A549 (cell line): ENCODE data around the gene IL4R. TPM values are rescaled to one million over a fixed set of nuclear protein-coding genes. Genes with fewer than 3 reads are reported as not detected.
A peak's percentile ranks its signal among the peaks of the same experiment; 100 is the strongest.

ENCODE experiments used
- ATAC-seq, 2 experiments: fragments of 200-7000 bp in 1 of 2; fragments of >200 bp in 1 of 2; cut with Nextera tagmentation in 1 of 2; cut with Tn5 transposase in 1 of 2; 3 replicates each; pipeline versions ENCODE4 v1.8.0 to v1.9.1; 2018 to 2020; ENCODE audit warnings: mild to moderate bottlenecking in 1 of 2, moderate library complexity in 1 of 2
- CTCF ChIA-PET: fragments of 300-600 bp; sonication (Branson Sonifier 250); formaldehyde crosslinking; extraction: SDS; loops from one replicate; lab custom pipeline; 2021; ENCODE audit warnings: antibody characterized with exemption, inconsistent platforms; lab: Yijun Ruan, JAX
- POLR2A ChIA-PET: fragments of 350-600 bp; formaldehyde crosslinking; extraction: SDS; loops from one replicate; lab custom pipeline; 2021; ENCODE audit warnings: antibody characterized with exemption, inconsistent platforms; lab: Yijun Ruan, JAX
- DNase-seq, 2 experiments: peaks; one replicate each; pipeline versions ENCODE4 v3.0.0 to v3.0.0-alpha.2; 2011 to 2016; ENCODE audit warnings: low read depth in 1 of 2, low spot score in 1 of 2
- FAIRE-seq: peaks from 2 replicates; lab custom pipeline; 2011; peaks lifted over from hg19 to GRCh38; lab: Jason Lieb, UNC
- H3K27ac ChIP-seq, 2 experiments: fragments of >200 bp; sonication (Bioruptor Twin); formaldehyde crosslinking; 3 replicates each; pipeline ENCODE4 v1.5.1; 2016 to 2017
- H3K4me1 ChIP-seq: fragments of >200 bp; sonication (Bioruptor Twin); formaldehyde crosslinking; 3 replicates; pipeline ENCODE4 v1.6.1; 2016
- H3K4me2 ChIP-seq: fragments of >200 bp; sonication (Bioruptor Twin); formaldehyde crosslinking; 3 replicates; pipeline ENCODE4 v1.6.1; 2016
- H3K4me3 ChIP-seq: fragments of >200 bp; sonication (Bioruptor Twin); formaldehyde crosslinking; 3 replicates; pipeline ENCODE4 v1.5.1; 2016
- H3K9me3 ChIP-seq: fragments of >200 bp; sonication (Bioruptor Twin); formaldehyde crosslinking; 3 replicates; pipeline ENCODE4 v1.6.1; 2016
- CHD4 ChIP-seq: fragments of 200-600 bp; sonication (generic); IDR thresholded peaks from 2 replicates; pipeline ENCODE4 v1.6.1; 2016; ENCODE audit warnings: antibody characterized with exemption, mild to moderate bottlenecking, borderline replicate concordance
- E2F6 ChIP-seq: IDR thresholded peaks from 2 replicates; pipeline ENCODE4 v1.6.1; 2012; ENCODE audit warnings: low read depth, borderline replicate concordance
- ELK1 ChIP-seq: fragments of 150-350 bp; IDR thresholded peaks from 2 replicates; pipeline ENCODE4 v1.6.1; 2014; ENCODE audit warnings: low read depth, mild to moderate bottlenecking, low read length
- EP300 ChIP-seq, 2 experiments: fragments of >200 bp; sonication (Bioruptor Twin); formaldehyde crosslinking; IDR thresholded peaks; 2 replicates in 1 of 2; 3 replicates in 1 of 2; pipeline ENCODE4 v1.6.1; 2016 to 2017
- ESRRA ChIP-seq: fragments of 150-350 bp; IDR thresholded peaks from 2 replicates; pipeline ENCODE4 v1.6.1; 2014; ENCODE audit warnings: mild to moderate bottlenecking, low read length, borderline replicate concordance
- GATA3 ChIP-seq: IDR thresholded peaks from 2 replicates; pipeline ENCODE4 v1.6.1; 2012; ENCODE audit warnings: borderline replicate concordance
- JUNB ChIP-seq: fragments of >200 bp; sonication (Bioruptor Twin); formaldehyde crosslinking; IDR thresholded peaks from 2 replicates; pipeline ENCODE4 v1.6.1; 2016
- MAX ChIP-seq: IDR thresholded peaks from 2 replicates; pipeline ENCODE4 v1.6.1; 2012
- POLR2A ChIP-seq: IDR thresholded peaks from 2 replicates; pipeline ENCODE4 v1.6.1; 2012; ENCODE audit warnings: mild to moderate bottlenecking, low read length
- RCOR1 ChIP-seq: fragments of 150-350 bp; IDR thresholded peaks from 2 replicates; pipeline ENCODE4 v1.6.1; 2014; ENCODE audit warnings: antibody characterized with exemption, low read length, low read depth
- RFX5 ChIP-seq: fragments of 450-650 bp; IDR thresholded peaks from 2 replicates; pipeline ENCODE4 v1.7.1; 2014; ENCODE audit warnings: antibody characterized with exemption, mild to moderate bottlenecking, moderate library complexity
- USF2 ChIP-seq: fragments of 450-650 bp; IDR thresholded peaks from 2 replicates; pipeline ENCODE4 v1.6.1; 2014; ENCODE audit warnings: antibody characterized with exemption
- ZFP36 ChIP-seq: fragments of 450-650 bp; IDR thresholded peaks from 2 replicates; pipeline ENCODE4 v1.6.1; 2014; ENCODE audit warnings: borderline replicate concordance; ENCODE audit not compliant: partially characterized antibody
- WGBS: methylation state at CpG from one replicate; pipeline ENCODE4 v1.1.6; 2017; ENCODE audit errors: missing lambda C conversion rate; 5-methylcytosine and 5-hydroxymethylcytosine counted together
- polyA plus RNA-seq, 4 experiments: library from polyadenylated mRNA; depleted of rRNA in 3 of 4; stranded (reverse); fragments of >200 nt; fragmentation: RNase III in 1 of 4; extraction: RNeasy Plus Mini Kit Qiagen cat#74134 plus additional on column Dnase treatment in 1 of 4; gene quantifications; 2 replicates in 3 of 4; 3 replicates in 1 of 4; pipeline ENCODE4 v1.2.3, GENCODE V29; 2011 to 2017

Gene IL4R
- polyA plus RNA-seq, 2 of the 4 experiments (the other 2 are of a cell fraction) = 14.4 to 19.3 TPM

GRCh38 chr16:27308792-27309191 is 5.0 kb upstream of the IL4R start:
- FAIRE-seq = no peak
- POLR2A ChIA-PET = no interaction called here
- WGBS = 0% methylated on average over 1 of the region's 1 CpG

GRCh38 chr16:27310576-27311447 is 3.0 kb upstream of the IL4R start:
- Histone ChIP-seq H3K4me3 (no peak overlapping the region), H3K27ac (no peak overlapping the region; a peak in 1 of 6 replicates), H3K4me1 (peaks cover 19% of the 10 kb centered on the region), H3K4me2 (no peak overlapping the region), H3K9me3 (peaks cover 9% of the 10 kb centered on the region; the same call in 1 of the 3 replicates)
- POLR2A ChIA-PET = no interaction called here
- TF ChIP-seq RCOR1 (no peak), GATA3 (no peak), USF2 (no peak), MAX (no peak), E2F6 (no peak), EP300 (IDR thresholded peaks at IDR 0.05) (no peak), CHD4 (no peak), JUNB (no peak)
- CTCF ChIA-PET = interaction anchor here (0.6 to 1.2 kb wide), 3 partner anchors 57 to 1359 kb away, joined by 3 read pairs; no protein-coding TSS in a partner anchor
- 78% methylated on average over 16 of the region's 16 CpGs for WGBS
- ATAC-seq (no peak), DNase-seq (no peak), FAIRE-seq (no peak)

More at GRCh38 chr16:27308792-27309191, 5.0 kb upstream of the IL4R start:
- DNase-seq = no peak
- H3K4me3 ChIP-seq = no peak overlapping the region
- no peak overlapping the region for H3K4me2 ChIP-seq
- TF ChIP-seq ZFP36 (peak; percentile 85), ELK1 (no peak), ESRRA (no peak)
- CTCF ChIA-PET = no interaction called here
- H3K27ac ChIP-seq = no peak overlapping the region
- no peak for ATAC-seq
- H3K9me3 ChIP-seq = peaks cover 9% of the 10 kb centered on the region; the same call in 1 of the 3 replicates
- peaks cover 6% of the 10 kb centered on the region; the same call in 2 of the 3 replicates for H3K4me1 ChIP-seq

GRCh38 chr16:27311448-27311830 is 2.3 kb upstream of the IL4R start:
- Histone ChIP-seq H3K4me3 (no peak overlapping the region), H3K4me1 (peaks cover 26% of the 10 kb centered on the region), H3K4me2 (no peak overlapping the region), H3K9me3 (peaks cover 9% of the 10 kb centered on the region; the same call in 1 of the 3 replicates), H3K27ac (peak overlapping the region in 1 of 2 experiments; percentile 16; a peak in 1 of 6 replicates)
- 81% methylated on average over 8 of the region's 8 CpGs for WGBS
- no peak for TF ChIP-seq POLR2A
- no peak for TF ChIP-seq ELK1
- no peak for TF ChIP-seq MAX
- TF ChIP-seq RFX5 = no peak
- POLR2A ChIA-PET = no interaction called here
- FAIRE-seq (no peak), ATAC-seq (no peak), DNase-seq (no peak)
- CTCF ChIA-PET = interaction anchor here (1.2 kb wide), 1 partner anchor 56 kb away, joined by 3 read pairs; no protein-coding TSS in a partner anchor
